Effector memory CD8-positive, alpha-beta T cell (primary cell): ENCODE results near the gene MMD.

ENCODE experiments used
- ATAC-seq: fragments of 150-1000 bp; cut with Tn5 transposase; replicated peaks from 2 replicates; pipeline ENCODE4 v1.10.0; 2021; ENCODE audit warnings: mild to moderate bottlenecking, moderate library complexity
- DNase-seq, 3 experiments: peaks; one replicate each; pipeline ENCODE4 v3.0.0; 2021
- H3K27ac Mint-ChIP-seq, 2 donors: one replicate each; pipeline ENCODE4 v1.8.0; 2022; ENCODE audit warnings: mild to moderate bottlenecking in 2 of 2, mixed read lengths in 2 of 2, moderate library complexity in 2 of 2
- H3K27me3 Mint-ChIP-seq, 2 donors: one replicate each; pipeline ENCODE4 v1.8.0; 2022; ENCODE audit warnings: mixed read lengths in 2 of 2
- H3K36me3 Mint-ChIP-seq: one replicate; pipeline ENCODE4 v1.8.0; 2022; ENCODE audit warnings: mild to moderate bottlenecking, moderate library complexity, mixed read lengths; ENCODE audit not compliant: insufficient read depth
- H3K4me1 Mint-ChIP-seq, 2 donors: one replicate each; pipeline ENCODE4 v1.8.0; 2022; ENCODE audit warnings: low read depth in 2 of 2, mixed read lengths in 2 of 2
- H3K4me3 Mint-ChIP-seq, 2 donors: one replicate each; pipeline ENCODE4 v1.8.0; 2022; ENCODE audit warnings: mild to moderate bottlenecking in 2 of 2, mixed read lengths in 2 of 2, moderate library complexity in 2 of 2
- H3K9me3 Mint-ChIP-seq, 2 donors: one replicate each; pipeline ENCODE4 v1.8.0; 2022; ENCODE audit warnings: mixed read lengths in 2 of 2

The MMD gene

GRCh38 chr17:55354010-55354409 is 67.6 kb downstream of the MMD start:
- ATAC-seq (no peak), DNase-seq (no peak)
- Mint-ChIP-seq H3K9me3 (no peaks in the 10 kb centered on the region), H3K27ac (no peak overlapping the region), H3K4me3 (no peak overlapping the region), H3K36me3 (no peaks in the 10 kb centered on the region), H3K27me3 (peaks cover 0 to 5% of the 10 kb centered on the region in 2 donors), H3K4me1 (no peaks in the 10 kb centered on the region)

- no peak overlapping the region for H3K27ac Mint-ChIP-seq
- no peaks in the 10 kb centered on the region for H3K36me3 Mint-ChIP-seq
- H3K4me1 Mint-ChIP-seq, result peaks cover 4% of the 10 kb centered on the region in 2 donors
- DNase-seq, result no peak
- ATAC-seq, result no peak
- no peaks in the 10 kb centered on the region for H3K9me3 Mint-ChIP-seq
- peaks cover 0 to 5% of the 10 kb centered on the region in 2 donors for H3K27me3 Mint-ChIP-seq
- H3K4me3 Mint-ChIP-seq, result no peak overlapping the region
Observed at GRCh38 chr17:55351226-55351625, 70.4 kb downstream of the MMD start.

GRCh38 chr17:55350825-55351205 is 70.8 kb downstream of the MMD start:
- Mint-ChIP-seq H3K36me3 (no peaks in the 10 kb centered on the region), H3K9me3 (peaks cover 0 to under 1% of the 10 kb centered on the region in 2 donors), H3K4me3 (no peak overlapping the region), H3K27me3 (peaks cover 0 to 2% of the 10 kb centered on the region in 2 donors), H3K4me1 (peaks cover 4% of the 10 kb centered on the region in 2 donors), H3K27ac (no peak overlapping the region)
- DNase-seq (no peak), ATAC-seq (no peak)

- Mint-ChIP-seq H3K27ac (no peak overlapping the region), H3K9me3 (peaks cover 0 to 7% of the 10 kb centered on the region in 2 donors), H3K4me1 (peaks cover 12 to 17% of the 10 kb centered on the region in 2 donors), H3K4me3 (peak overlapping the region in 1 of 2 donors; percentile 1), H3K27me3 (no peaks in the 10 kb centered on the region), H3K36me3 (no peaks in the 10 kb centered on the region)
- ATAC-seq, result peak; percentile 59
- DNase-seq, result peak; percentile 17 to 27 (median 20)
Observed at GRCh38 chr17:55348749-55349354, 72.8 kb downstream of the MMD start.

- ATAC-seq (no peak), DNase-seq (no peak)
- Mint-ChIP-seq H3K9me3 (peaks cover 0 to 7% of the 10 kb centered on the region in 2 donors), H3K36me3 (no peaks in the 10 kb centered on the region), H3K27ac (no peak overlapping the region), H3K4me1 (peaks cover 19 to 30% of the 10 kb centered on the region in 2 donors), H3K4me3 (no peak overlapping the region), H3K27me3 (no peaks in the 10 kb centered on the region)
Observed at GRCh38 chr17:55347341-55347740, 74.3 kb downstream of the MMD start.

- no peak for ATAC-seq
Observed at GRCh38 chr17:55346658-55347057, 75.0 kb downstream of the MMD start.

GRCh38 chr17:55345132-55345531 is 76.5 kb downstream of the MMD start:
- Mint-ChIP-seq H3K9me3 (peaks cover 0 to 7% of the 10 kb centered on the region in 2 donors), H3K4me1 (peaks cover 19 to 31% of the 10 kb centered on the region in 2 donors), H3K27me3 (peaks cover 4 to 6% of the 10 kb centered on the region in 2 donors), H3K4me3 (no peak overlapping the region), H3K36me3 (no peaks in the 10 kb centered on the region), H3K27ac (peak overlapping the region; percentile 18 to 87)
- ATAC-seq (no peak), DNase-seq (no peak)

More at GRCh38 chr17:55346658-55347057, 75.0 kb downstream of the MMD start:
- Mint-ChIP-seq H3K4me1 (peaks cover 19 to 30% of the 10 kb centered on the region in 2 donors), H3K36me3 (no peaks in the 10 kb centered on the region), H3K9me3 (peaks cover 0 to 7% of the 10 kb centered on the region in 2 donors), H3K27me3 (no peaks in the 10 kb centered on the region), H3K27ac (no peak overlapping the region), H3K4me3 (no peak overlapping the region)
- no peak for DNase-seq

GRCh38 chr17:55344514-55344997 is 77.1 kb downstream of the MMD start:
- H3K27ac Mint-ChIP-seq, result peak overlapping the region; percentile 18 to 87
- peak; percentile 19 for ATAC-seq

GRCh38 chr17:55343900-55344513 is 77.6 kb downstream of the MMD start:
- H3K4me1 Mint-ChIP-seq, result peaks cover 19 to 32% of the 10 kb centered on the region in 2 donors
- peak overlapping the region; percentile 18 to 87 for H3K27ac Mint-ChIP-seq
- DNase-seq (no peak), ATAC-seq (no peak)
- peaks cover 16 to 17% of the 10 kb centered on the region in 2 donors for H3K27me3 Mint-ChIP-seq
- H3K4me3 Mint-ChIP-seq, result peak overlapping the region in 1 of 2 donors; percentile 26
- peaks cover 0 to 7% of the 10 kb centered on the region in 2 donors for H3K9me3 Mint-ChIP-seq
- no peaks in the 10 kb centered on the region for H3K36me3 Mint-ChIP-seq

More at GRCh38 chr17:55344514-55344997, 77.1 kb downstream of the MMD start:
- Mint-ChIP-seq H3K4me1 (peaks cover 19 to 32% of the 10 kb centered on the region in 2 donors), H3K4me3 (no peak overlapping the region), H3K9me3 (peaks cover 0 to 7% of the 10 kb centered on the region in 2 donors), H3K36me3 (no peaks in the 10 kb centered on the region), H3K27me3 (peaks cover 10 to 12% of the 10 kb centered on the region in 2 donors)
- DNase-seq, result no peak

GRCh38 chr17:55342800-55343585 is 78.6 kb downstream of the MMD start:
- Mint-ChIP-seq H3K4me1 (peaks cover 15 to 28% of the 10 kb centered on the region in 2 donors), H3K27me3 (peaks cover 18 to 26% of the 10 kb centered on the region in 2 donors)
- no peak for DNase-seq

More at GRCh38 chr17:55342800-55343585, 78.6 kb downstream of the MMD start:
- Mint-ChIP-seq H3K4me3 (peak overlapping the region in 1 of 2 donors; percentile 48), H3K27ac (peak overlapping the region; percentile 18 to 87), H3K36me3 (no peaks in the 10 kb centered on the region), H3K9me3 (peaks cover 0 to 7% of the 10 kb centered on the region in 2 donors)
- no peak for ATAC-seq
